ENCODE results near the gene PRKCE. TPM values are rescaled to one million over a fixed set of nuclear protein-coding genes. Genes with fewer than 3 reads are reported as not detected.

The PRKCE gene
- total and polyA plus RNA-seq, 7 donors: 3.0 to 22.8 (median 16.1) TPM

GRCh38 chr2:46023165-46023854 lies 371.8 kb downstream of the PRKCE start:
- no peak for DNase-seq
- no peak for TF ChIP-seq CTCF (IDR thresholded peaks at IDR 0.05)
- no peak for ATAC-seq
- Histone ChIP-seq H3K4me1 (no peaks in the 10 kb centered on the region), H3K27me3 (ENCODE audit: insufficient read depth in 3 of 3, low read length in 2 of 3) (peaks cover 0 to 2% (median 0%) of the 10 kb centered on the region in 3 donors), H3K36me3 (ENCODE audit: insufficient read depth in 1 of 2, low read depth in 1 of 2) (no peaks in the 10 kb centered on the region), H3K9me3 (no peaks in the 10 kb centered on the region), H3K27ac (no peak overlapping the region), H3K4me3 (no peak overlapping the region)
- intact Hi-C loops (cut with DNase I): no loop called here
- WGBS, 3 donors: 74 to 78% (median 77%) methylated on average over 3 of the region's 3 CpGs

GRCh38 chr2:46024146-46024779 lies 372.8 kb downstream of the PRKCE start:
- Histone ChIP-seq H3K27ac (no peak overlapping the region), H3K9me3 (no peaks in the 10 kb centered on the region), H3K36me3 (ENCODE audit: insufficient read depth in 1 of 2, low read depth in 1 of 2) (no peaks in the 10 kb centered on the region), H3K27me3 (ENCODE audit: insufficient read depth in 3 of 3, low read length in 2 of 3) (peaks cover 0 to 2% (median 0%) of the 10 kb centered on the region in 3 donors), H3K4me3 (no peak overlapping the region), H3K4me1 (no peaks in the 10 kb centered on the region)
- no peak for DNase-seq
- no peak for TF ChIP-seq CTCF (IDR thresholded peaks at IDR 0.05)
- no peak for ATAC-seq
- intact Hi-C loops (cut with DNase I): no loop called here
- 68 to 84% (median 79%) methylated on average over 5 of the region's 5 CpGs for WGBS, 3 donors

GRCh38 chr2:46025081-46025480 lies 373.6 kb downstream of the PRKCE start:
- H3K27ac ChIP-seq: no peak overlapping the region
- no peak overlapping the region for H3K4me3 ChIP-seq
- no peaks in the 10 kb centered on the region for H3K4me1 ChIP-seq
- H3K36me3 ChIP-seq (ENCODE audit: insufficient read depth in 1 of 2, low read depth in 1 of 2): no peaks in the 10 kb centered on the region
- TF ChIP-seq CTCF (IDR thresholded peaks at IDR 0.05): no peak
- DNase-seq (no peak), ATAC-seq (no peak)
- intact Hi-C loops (cut with DNase I): no loop called here
- 43 to 59% (median 50%) methylated on average over 6 of the region's 6 CpGs for WGBS, 3 donors
- H3K9me3 ChIP-seq: no peaks in the 10 kb centered on the region
- H3K27me3 ChIP-seq (ENCODE audit: insufficient read depth in 3 of 3, low read length in 2 of 3): peaks cover 0 to 2% (median 0%) of the 10 kb centered on the region in 3 donors

- Histone ChIP-seq H3K4me3 (no peak overlapping the region), H3K27ac (no peak overlapping the region), H3K9me3 (no peaks in the 10 kb centered on the region), H3K36me3 (ENCODE audit: insufficient read depth in 1 of 2, low read depth in 1 of 2) (no peaks in the 10 kb centered on the region), H3K27me3 (ENCODE audit: insufficient read depth in 3 of 3, low read length in 2 of 3) (peaks cover 0 to 2% (median 0%) of the 10 kb centered on the region in 3 donors), H3K4me1 (no peaks in the 10 kb centered on the region)
- ATAC-seq (no peak), DNase-seq (no peak)
- intact Hi-C loops (cut with DNase I): no loop called here
- 81 to 96% (median 96%) methylated on average over 1 of the region's 1 CpG for WGBS, 3 donors
- no peak for TF ChIP-seq CTCF (IDR thresholded peaks at IDR 0.05)
These were observed 374.2 kb downstream of the PRKCE start for GRCh38 chr2:46025676-46026075.

All from psoas muscle (tissue), 8 donors.